ENCODE measurements around the gene QPCTL. TPM values are rescaled to one million over a fixed set of nuclear protein-coding genes. Genes with fewer than 3 reads are reported as not detected.

QPCTL gene
- total and polyA plus RNA-seq, 9 of the 15 experiments (the other 6 are each of a cell fraction or from before 2014, with no cell fraction given), result 0.99 to 31.3 (median 12.7) TPM

GRCh38 chr19:45645068-45645630 lies 47.3 kb upstream of the QPCTL start (continued):
- TF ChIP-seq HBP1 (CRISPR knock-in tag; IDR thresholded peaks at IDR 0.05) (no peak), CSDE1 (IDR thresholded peaks at IDR 0.05) (peak in 1 of 2 experiments; percentile 93; a peak in 2 of 4 replicates), RB1 (IDR thresholded peaks at IDR 0.05; ENCODE audit: low read depth) (peak; percentile 12; the same call in 1 of the 2 replicates), RBFOX2 (IDR thresholded peaks at IDR 0.05; ENCODE audit: low read depth, low read length) (peak; percentile 16; the same call in 1 of the 2 replicates), KDM1A (IDR thresholded peaks at IDR 0.05) (peak; percentile 91 to 96), COPS2 (conservative IDR thresholded peaks at IDR 0.05) (no peak), HDAC1 (IDR thresholded peaks at IDR 0.05) (peak in 1 of 2 experiments; percentile 20; a peak in 1 of 4 replicates), BMI1 (IDR thresholded peaks at IDR 0.05; ENCODE audit: low read length) (peak; percentile 76), RREB1 (CRISPR knock-in tag; IDR thresholded peaks at IDR 0.05) (peak; percentile 97), CTBP1 (IDR thresholded peaks at IDR 0.05; ENCODE audit: borderline replicate concordance) (peak; percentile 74; the same call in 1 of the 2 replicates), IRF9 (tag; IDR thresholded peaks at IDR 0.05) (no peak), SRSF7 (optimal IDR thresholded peaks at IDR 0.05; ENCODE audit: low read depth, low read length) (no peak), ZNF740 (CRISPR knock-in tag; IDR thresholded peaks at IDR 0.05) (0 out of 2 replicates have a peak, but pooled peaks have one; percentile 46), ZNF740 (tag; IDR thresholded peaks at IDR 0.05) (no peak), SMAD2 (IDR thresholded peaks at IDR 0.05; ENCODE audit: low read depth, low read length) (no peak), ZNF584 (CRISPR knock-in tag; IDR thresholded peaks at IDR 0.05; ENCODE audit: low read depth) (no peak), PCBP1 (IDR thresholded peaks at IDR 0.05; ENCODE audit: low read depth, low read length, poor library complexity, severe bottlenecking) (peak; percentile 51)

Measured in K562 (cell line).